Mucosa of descending colon (tissue), 3 donors: ENCODE results near the gene ZBTB46. TPM values are rescaled to one million over a fixed set of nuclear protein-coding genes. Genes with fewer than 3 reads are reported as not detected.
A peak's percentile ranks its signal among the peaks of the same experiment; 100 is the strongest.

ENCODE experiments used
- ATAC-seq: fragments of 200-7000 bp; cut with Tn5 transposase; one replicate; pipeline ENCODE4 v1.9.1; 2020; ENCODE audit warnings: mild to moderate bottlenecking, moderate library complexity
- DNase-seq, 3 donors: peaks; one replicate each; pipeline ENCODE4 v3.0.0-alpha.2; 2020
- H3K36me3 ChIP-seq: fragments of 200-600 bp; one replicate; pipeline ENCODE4 v1.8.0; 2021; ENCODE audit warnings: low read depth, mild to moderate bottlenecking
- H3K4me1 ChIP-seq: fragments of 200-600 bp; one replicate; pipeline ENCODE4 v1.8.0; 2021; ENCODE audit warnings: low read depth, mild to moderate bottlenecking
- H3K4me3 ChIP-seq: fragments of 200-600 bp; one replicate; pipeline ENCODE4 v1.8.0; 2021; ENCODE audit warnings: mild to moderate bottlenecking
- H3K9me3 ChIP-seq: fragments of 200-600 bp; one replicate; pipeline ENCODE4 v1.8.0; 2021; ENCODE audit warnings: mild to moderate bottlenecking
- CTCF ChIP-seq: fragments of 200-600 bp; IDR thresholded peaks from one replicate; pipeline ENCODE4 v1.8.0; 2022; ENCODE audit warnings: antibody characterized with exemption, mild to moderate bottlenecking
- intact Hi-C, 2 donors: fragments of 100-400 bp; cut with DNase I in 1 of 2; cut with micrococcal nuclease in 1 of 2; formaldehyde crosslinking; loops; one replicate each; pipeline versions ENCODE4 v1.11.0 to v1.11.1; 2022; cut with DNase I, micrococcal nuclease
- total RNA-seq, 3 donors: library from RNA; stranded (reverse); fragmentation: NEBNext Ultra II Directional in 2 of 3; extraction: Animal tissue kit (Norgen Biotek cat#: 25700) in 2 of 3; gene quantifications; one replicate each; pipeline versions ENCODE4 v1.2.1 to v1.2.4, GENCODE V29; 2021 to 2023
- donor health status: DM: no; HTN: no; CAD: no; lungs with moderate emphysema.
- donor health status: DM: no; HTN: no; CAD: no.
- donor health status: DM: no; HTN: yes; CAD: no.

The ZBTB46 gene
- total RNA-seq, 3 donors from 2014 or later = 3.1 to 5.7 (median 3.3) TPM

- intact Hi-C loops = no loop called here
- H3K4me3 ChIP-seq = no peak overlapping the region
- H3K36me3 ChIP-seq = no peaks in the 10 kb centered on the region
- H3K9me3 ChIP-seq = no peaks in the 10 kb centered on the region
- no peak for ATAC-seq
- H3K4me1 ChIP-seq = peaks cover 19% of the 10 kb centered on the region
- peak in 1 of 3 donors; percentile 55 for DNase-seq
- no peak for TF ChIP-seq CTCF
These were observed 127.5 kb downstream of the ZBTB46 start for GRCh38 chr20:63703471-63703975.

GRCh38 chr20:63702751-63703470 lies 128.2 kb downstream of the ZBTB46 start:
- Histone ChIP-seq H3K4me1 (peaks cover 23% of the 10 kb centered on the region), H3K9me3 (no peaks in the 10 kb centered on the region), H3K4me3 (no peak overlapping the region), H3K36me3 (no peaks in the 10 kb centered on the region)
- intact Hi-C loops = no loop called here
- DNase-seq (peak in 1 of 3 donors; percentile 31), ATAC-seq (no peak)
- no peak for TF ChIP-seq CTCF

GRCh38 chr20:63702036-63702665 lies 128.9 kb downstream of the ZBTB46 start:
- Histone ChIP-seq H3K4me1 (peaks cover 29% of the 10 kb centered on the region), H3K4me3 (no peak overlapping the region), H3K9me3 (no peaks in the 10 kb centered on the region), H3K36me3 (no peaks in the 10 kb centered on the region)
- no peak for ATAC-seq
- no peak for TF ChIP-seq CTCF
- peak in 1 of 3 donors; percentile 48 for DNase-seq
- intact Hi-C loops = no loop called here

- H3K4me1 ChIP-seq = peaks cover 35% of the 10 kb centered on the region
- TF ChIP-seq CTCF = no peak
- no peaks in the 10 kb centered on the region for H3K36me3 ChIP-seq
- peak in 1 of 3 donors; percentile 57 for DNase-seq
- ATAC-seq = no peak
- intact Hi-C loops = no loop called here
- no peak overlapping the region for H3K4me3 ChIP-seq
- no peaks in the 10 kb centered on the region for H3K9me3 ChIP-seq
These were observed 129.6 kb downstream of the ZBTB46 start for GRCh38 chr20:63701329-63702035.

GRCh38 chr20:63701051-63701328 lies 130.1 kb downstream of the ZBTB46 start:
- H3K9me3 ChIP-seq = no peaks in the 10 kb centered on the region
- TF ChIP-seq CTCF = no peak
- ATAC-seq (no peak), DNase-seq (peak in 1 of 3 donors; percentile 49)
- intact Hi-C loops = no loop called here
- no peak overlapping the region for H3K4me3 ChIP-seq
- H3K36me3 ChIP-seq = no peaks in the 10 kb centered on the region
- H3K4me1 ChIP-seq = peaks cover 35% of the 10 kb centered on the region
